ENCODE measurements around the gene XPO6.

The XPO6 gene

GRCh38 chr16:28087140-28087660 lies 124.6 kb downstream of the XPO6 start:
- in situ Hi-C loops (cut with MboI; ENCODE audit: low sequenced_read_pairs, unreplicated experiment) = no loop called here
- no peak for DNase-seq (ENCODE audit: low spot score)
- TF ChIP-seq CTCF (IDR thresholded peaks at IDR 0.05; ENCODE audit: borderline replicate concordance, control extremely low read depth, extremely low read depth, insufficient read depth, missing control alignments) = no peak

GRCh38 chr16:28086186-28087139 lies 125.3 kb downstream of the XPO6 start:
- in situ Hi-C loops (cut with MboI; ENCODE audit: low sequenced_read_pairs, unreplicated experiment) = no loop called here
- TF ChIP-seq CTCF (IDR thresholded peaks at IDR 0.05; ENCODE audit: borderline replicate concordance, control extremely low read depth, extremely low read depth, insufficient read depth, missing control alignments) = no peak

GRCh38 chr16:28085389-28086171 lies 126.2 kb downstream of the XPO6 start:
- in situ Hi-C loops (cut with MboI; ENCODE audit: low sequenced_read_pairs, unreplicated experiment) = no loop called here
- TF ChIP-seq CTCF (IDR thresholded peaks at IDR 0.05; ENCODE audit: borderline replicate concordance, control extremely low read depth, extremely low read depth, insufficient read depth, missing control alignments) = no peak
- DNase-seq (ENCODE audit: low spot score) = no peak

More at GRCh38 chr16:28086186-28087139, 125.3 kb downstream of the XPO6 start:
- no peak for DNase-seq (ENCODE audit: low spot score)

- DNase-seq (ENCODE audit: low spot score) = no peak
- in situ Hi-C loops (cut with MboI; ENCODE audit: low sequenced_read_pairs, unreplicated experiment) = no loop called here
- TF ChIP-seq CTCF (IDR thresholded peaks at IDR 0.05; ENCODE audit: borderline replicate concordance, control extremely low read depth, extremely low read depth, insufficient read depth, missing control alignments) = no peak
These were observed 127.6 kb downstream of the XPO6 start for GRCh38 chr16:28084209-28084608.

- DNase-seq (ENCODE audit: low spot score) = no peak
- no peak for TF ChIP-seq CTCF (IDR thresholded peaks at IDR 0.05; ENCODE audit: borderline replicate concordance, control extremely low read depth, extremely low read depth, insufficient read depth, missing control alignments)
- in situ Hi-C loops (cut with MboI; ENCODE audit: low sequenced_read_pairs, unreplicated experiment) = no loop called here
These were observed 129.1 kb downstream of the XPO6 start for GRCh38 chr16:28082624-28083023.

GRCh38 chr16:28081391-28081968 lies 130.3 kb downstream of the XPO6 start:
- DNase-seq (ENCODE audit: low spot score) = no peak
- in situ Hi-C loops (cut with MboI; ENCODE audit: low sequenced_read_pairs, unreplicated experiment) = no loop called here
- no peak for TF ChIP-seq CTCF (IDR thresholded peaks at IDR 0.05; ENCODE audit: borderline replicate concordance, control extremely low read depth, extremely low read depth, insufficient read depth, missing control alignments)

Measured in GM13976 (cell line).